Liver (tissue), 9 donors: Measurements from ENCODE around the gene TCF12. TPM values are rescaled to one million over a fixed set of nuclear protein-coding genes. Genes with fewer than 3 reads are reported as not detected.

Source experiments
- DNase-seq: peaks from one replicate; pipeline ENCODE4 v3.0.0-alpha.2; 2017; ENCODE audit warnings: low spot score
- H3K27ac ChIP-seq, 2 donors: one replicate each; pipeline ENCODE4 v1.7.0; 2013; ENCODE audit warnings: inconsistent platforms in 2 of 2, low read length in 2 of 2, control low read depth in 1 of 2, low read depth in 1 of 2, mild to moderate bottlenecking in 1 of 2
- H3K27me3 ChIP-seq, 4 donors: one replicate each; pipeline versions ENCODE4 v1.6.1 to v1.7.0; 2013; ENCODE audit warnings: low read length in 3 of 4, inconsistent platforms in 1 of 4, mild to moderate bottlenecking in 1 of 4, moderate library complexity in 1 of 4; ENCODE audit not compliant: control insufficient read depth in 4 of 4, insufficient read depth in 4 of 4
- H3K36me3 ChIP-seq, 4 donors: one replicate each; pipeline versions ENCODE4 v1.6.1 to v1.7.0; 2013; ENCODE audit warnings: low read length in 3 of 4, mild to moderate bottlenecking in 3 of 4, low read depth in 1 of 4, moderate library complexity in 1 of 4; ENCODE audit not compliant: control insufficient read depth in 4 of 4, insufficient read depth in 3 of 4
- H3K4me1 ChIP-seq, 4 donors: one replicate each; pipeline versions ENCODE4 v1.6.1 to v1.7.0; 2013; ENCODE audit warnings: low read length in 3 of 4, mild to moderate bottlenecking in 3 of 4, moderate library complexity in 1 of 4; ENCODE audit not compliant: control insufficient read depth in 4 of 4, insufficient read depth in 4 of 4
- H3K4me3 ChIP-seq, 3 donors: one replicate each; pipeline versions ENCODE4 v1.6.1 to v1.7.0; 2013; ENCODE audit warnings: low read length in 3 of 3, control low read depth in 1 of 3, low read depth in 1 of 3, mild to moderate bottlenecking in 1 of 3
- H3K9ac ChIP-seq, 2 donors: one replicate each; pipeline ENCODE4 v1.7.0; 2013; ENCODE audit warnings: low read length in 2 of 2, mild to moderate bottlenecking in 2 of 2, moderate library complexity in 2 of 2, control low read depth in 1 of 2, low read depth in 1 of 2
- H3K9me3 ChIP-seq, 4 donors: one replicate each; pipeline versions ENCODE4 v1.6.1 to v1.7.0; 2013; ENCODE audit warnings: low read length in 3 of 4; ENCODE audit not compliant: control insufficient read depth in 4 of 4
- EGR1 ChIP-seq, 2 donors: IDR thresholded peaks; 2 replicates each; pipeline ENCODE4 v1.6.1; 2016 to 2018; ENCODE audit warnings: antibody characterized with exemption in 2 of 2, low read depth in 2 of 2
- FOXA1 ChIP-seq: IDR thresholded peaks from 2 replicates; pipeline ENCODE4 v1.6.1; 2016; ENCODE audit warnings: antibody characterized with exemption
- FOXA2 ChIP-seq: IDR thresholded peaks from 2 replicates; pipeline ENCODE4 v1.6.1; 2016; ENCODE audit warnings: antibody characterized with exemption
- GABPA ChIP-seq, 2 donors: IDR thresholded peaks in 1 of 2; conservative IDR thresholded peaks in 1 of 2; 2 replicates each; pipeline ENCODE4 v1.6.1; 2016; ENCODE audit warnings: antibody characterized with exemption in 2 of 2, mild to moderate bottlenecking in 1 of 2, moderate library complexity in 1 of 2
- HNF4A ChIP-seq, 2 donors: conservative IDR thresholded peaks; 2 replicates each; pipeline ENCODE4 v1.6.1; 2016; ENCODE audit warnings: antibody characterized with exemption in 2 of 2, mild to moderate bottlenecking in 2 of 2
- NR2F2 ChIP-seq: IDR thresholded peaks from 2 replicates; pipeline ENCODE4 v1.6.1; 2016; ENCODE audit warnings: antibody characterized with exemption
- RAD21 ChIP-seq, 2 donors: IDR thresholded peaks; 2 replicates each; pipeline ENCODE4 v1.6.1; 2016; ENCODE audit warnings: antibody characterized with exemption in 2 of 2, mild to moderate bottlenecking in 2 of 2
- RXRA ChIP-seq, 2 donors: IDR thresholded peaks; 2 replicates each; pipeline ENCODE4 v1.6.1; 2017 to 2018; ENCODE audit warnings: antibody characterized with exemption in 2 of 2, mild to moderate bottlenecking in 1 of 2
- SP1 ChIP-seq: IDR thresholded peaks from 2 replicates; pipeline ENCODE4 v1.6.1; 2018; ENCODE audit warnings: antibody characterized with exemption, mild to moderate bottlenecking
- TAF1 ChIP-seq: conservative IDR thresholded peaks from 2 replicates; pipeline ENCODE4 v1.6.1; 2016; ENCODE audit warnings: antibody characterized with exemption, mild to moderate bottlenecking
- YY1 ChIP-seq: IDR thresholded peaks from 2 replicates; pipeline ENCODE4 v1.6.1; 2016; ENCODE audit warnings: antibody characterized with exemption, mild to moderate bottlenecking
- WGBS: extraction: QIAGEN DNeasy Blood & Tissue Kit; methylation state at CpG from one replicate; pipeline ENCODE4 v1.1.7; 2013; 5-methylcytosine and 5-hydroxymethylcytosine counted together
- polyA plus RNA-seq, 2 donors: library from polyadenylated mRNA; stranded (reverse) in 1 of 2; unstranded in 1 of 2; fragments of 200-250 nt in 1 of 2; fragments of >200 nt in 1 of 2; fragmentation: Nextera tagmentation in 1 of 2; extraction: Ambion mirVana in 1 of 2; gene quantifications; one replicate each; pipeline versions ENCODE4 v1.2.1 to v1.2.3, GENCODE V29; 2013 to 2015
- total RNA-seq, 2 donors: library from RNA; depleted of rRNA; stranded (reverse); fragments of >200 nt; gene quantifications; one replicate each; pipeline ENCODE4 v1.2.3, GENCODE V29; 2014
- TF ChIP-seq, protein P1 (sequence below): fragments of 150-350 bp; IDR thresholded peaks from 2 replicates; pipeline ENCODE4 v1.5.1; 2017; ENCODE audit warnings: improper control_type of control experiment, low read depth, low read length; ENCODE audit not compliant: missing input control
- TF ChIP-seq, protein P2 (sequence below): IDR thresholded peaks from 2 replicates; pipeline ENCODE4 v1.6.1; 2016; ENCODE audit warnings: antibody characterized with exemption
- TF ChIP-seq, protein P3 (sequence below): IDR thresholded peaks from 2 replicates; pipeline ENCODE4 v1.6.1; 2016; ENCODE audit warnings: antibody characterized with exemption, mild to moderate bottlenecking
- TF ChIP-seq, protein P4 (sequence below): IDR thresholded peaks from 2 replicates; pipeline ENCODE4 v1.6.1; 2016; ENCODE audit warnings: antibody characterized with exemption
- donor health status: healthy.
- donor health status: healthy.
- donor health status: healthy.
- donor health status: healthy.
- donor health status: healthy.

TCF12 gene
- total and polyA plus RNA-seq, 4 donors, result 8.7 to 38.3 (median 22.3) TPM

DNA sequence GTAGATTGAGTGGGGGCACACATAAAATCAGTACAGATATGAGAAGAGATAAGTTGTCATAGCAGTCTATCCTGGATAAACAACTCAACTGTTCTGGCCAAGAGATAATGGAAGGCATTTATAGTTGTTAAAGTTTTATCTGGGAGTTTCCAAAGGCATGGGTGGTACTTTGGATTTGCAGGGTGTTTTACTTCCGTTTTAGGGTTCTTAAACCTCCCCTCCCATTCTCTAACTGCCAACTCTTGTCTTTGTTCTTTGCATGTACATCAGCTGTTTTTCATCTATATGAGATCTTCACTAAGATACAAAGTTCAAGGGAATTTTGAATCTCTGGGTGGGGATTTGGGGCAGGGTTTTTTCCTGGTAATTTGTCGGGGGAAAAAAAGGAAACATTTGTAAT is 283.1 kb downstream of the TCF12 start (continued):
- TF ChIP-seq, protein P1, sequence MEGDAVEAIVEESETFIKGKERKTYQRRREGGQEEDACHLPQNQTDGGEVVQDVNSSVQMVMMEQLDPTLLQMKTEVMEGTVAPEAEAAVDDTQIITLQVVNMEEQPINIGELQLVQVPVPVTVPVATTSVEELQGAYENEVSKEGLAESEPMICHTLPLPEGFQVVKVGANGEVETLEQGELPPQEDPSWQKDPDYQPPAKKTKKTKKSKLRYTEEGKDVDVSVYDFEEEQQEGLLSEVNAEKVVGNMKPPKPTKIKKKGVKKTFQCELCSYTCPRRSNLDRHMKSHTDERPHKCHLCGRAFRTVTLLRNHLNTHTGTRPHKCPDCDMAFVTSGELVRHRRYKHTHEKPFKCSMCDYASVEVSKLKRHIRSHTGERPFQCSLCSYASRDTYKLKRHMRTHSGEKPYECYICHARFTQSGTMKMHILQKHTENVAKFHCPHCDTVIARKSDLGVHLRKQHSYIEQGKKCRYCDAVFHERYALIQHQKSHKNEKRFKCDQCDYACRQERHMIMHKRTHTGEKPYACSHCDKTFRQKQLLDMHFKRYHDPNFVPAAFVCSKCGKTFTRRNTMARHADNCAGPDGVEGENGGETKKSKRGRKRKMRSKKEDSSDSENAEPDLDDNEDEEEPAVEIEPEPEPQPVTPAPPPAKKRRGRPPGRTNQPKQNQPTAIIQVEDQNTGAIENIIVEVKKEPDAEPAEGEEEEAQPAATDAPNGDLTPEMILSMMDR, result no peak
- TF ChIP-seq RXRA (IDR thresholded peaks at IDR 0.05) (no peak), YY1 (no peak), GABPA (IDR thresholded peaks at IDR 0.05 in 1 of 2, conservative IDR thresholded peaks at IDR 0.05 in 1 of 2) (no peak), EGR1 (IDR thresholded peaks at IDR 0.05; ENCODE audit: low read depth in 2 of 2) (no peak), HNF4A (conservative IDR thresholded peaks at IDR 0.05) (no peak), TAF1 (no peak), FOXA1 (no peak), NR2F2 (no peak)
- TF ChIP-seq, protein P2, sequence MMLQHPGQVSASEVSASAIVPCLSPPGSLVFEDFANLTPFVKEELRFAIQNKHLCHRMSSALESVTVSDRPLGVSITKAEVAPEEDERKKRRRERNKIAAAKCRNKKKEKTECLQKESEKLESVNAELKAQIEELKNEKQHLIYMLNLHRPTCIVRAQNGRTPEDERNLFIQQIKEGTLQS, result no peak

DNA sequence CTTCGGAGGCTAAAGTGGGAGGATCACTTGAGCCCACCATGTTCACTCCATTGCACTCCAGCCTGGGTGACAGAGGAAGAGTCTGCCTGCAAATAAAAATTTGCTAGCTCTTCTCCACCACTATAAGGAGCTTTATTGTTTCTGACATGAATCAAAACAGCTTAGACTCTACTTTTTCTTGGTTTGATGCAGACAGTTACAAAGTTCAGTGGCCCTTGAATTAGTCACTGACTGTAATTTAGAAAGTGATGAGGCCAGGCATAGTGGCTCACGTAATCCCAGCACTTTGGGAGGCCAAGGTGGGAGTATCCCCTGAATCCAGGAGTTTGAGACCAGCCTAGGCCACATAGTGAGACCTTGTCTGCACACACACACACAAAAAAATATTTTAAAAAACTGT is 285.5 kb downstream of the TCF12 start:
- no peak overlapping the region for H3K9ac ChIP-seq
- WGBS, result 95% methylated on average over 2 of the region's 2 CpGs
- no peak overlapping the region for H3K4me3 ChIP-seq
- no peak for DNase-seq
- H3K4me1 ChIP-seq, result peaks cover 0 to under 1% (median 0%) of the 10 kb centered on the region in 4 donors
- H3K9me3 ChIP-seq, result no peaks in the 10 kb centered on the region
- peaks cover 0 to 3% (median 0%) of the 10 kb centered on the region in 4 donors for H3K36me3 ChIP-seq
- TF ChIP-seq, protein P3, sequence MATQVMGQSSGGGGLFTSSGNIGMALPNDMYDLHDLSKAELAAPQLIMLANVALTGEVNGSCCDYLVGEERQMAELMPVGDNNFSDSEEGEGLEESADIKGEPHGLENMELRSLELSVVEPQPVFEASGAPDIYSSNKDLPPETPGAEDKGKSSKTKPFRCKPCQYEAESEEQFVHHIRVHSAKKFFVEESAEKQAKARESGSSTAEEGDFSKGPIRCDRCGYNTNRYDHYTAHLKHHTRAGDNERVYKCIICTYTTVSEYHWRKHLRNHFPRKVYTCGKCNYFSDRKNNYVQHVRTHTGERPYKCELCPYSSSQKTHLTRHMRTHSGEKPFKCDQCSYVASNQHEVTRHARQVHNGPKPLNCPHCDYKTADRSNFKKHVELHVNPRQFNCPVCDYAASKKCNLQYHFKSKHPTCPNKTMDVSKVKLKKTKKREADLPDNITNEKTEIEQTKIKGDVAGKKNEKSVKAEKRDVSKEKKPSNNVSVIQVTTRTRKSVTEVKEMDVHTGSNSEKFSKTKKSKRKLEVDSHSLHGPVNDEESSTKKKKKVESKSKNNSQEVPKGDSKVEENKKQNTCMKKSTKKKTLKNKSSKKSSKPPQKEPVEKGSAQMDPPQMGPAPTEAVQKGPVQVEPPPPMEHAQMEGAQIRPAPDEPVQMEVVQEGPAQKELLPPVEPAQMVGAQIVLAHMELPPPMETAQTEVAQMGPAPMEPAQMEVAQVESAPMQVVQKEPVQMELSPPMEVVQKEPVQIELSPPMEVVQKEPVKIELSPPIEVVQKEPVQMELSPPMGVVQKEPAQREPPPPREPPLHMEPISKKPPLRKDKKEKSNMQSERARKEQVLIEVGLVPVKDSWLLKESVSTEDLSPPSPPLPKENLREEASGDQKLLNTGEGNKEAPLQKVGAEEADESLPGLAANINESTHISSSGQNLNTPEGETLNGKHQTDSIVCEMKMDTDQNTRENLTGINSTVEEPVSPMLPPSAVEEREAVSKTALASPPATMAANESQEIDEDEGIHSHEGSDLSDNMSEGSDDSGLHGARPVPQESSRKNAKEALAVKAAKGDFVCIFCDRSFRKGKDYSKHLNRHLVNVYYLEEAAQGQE, result no peak
- TF ChIP-seq EGR1 (IDR thresholded peaks at IDR 0.05; ENCODE audit: low read depth in 2 of 2), result no peak
- no peak for TF ChIP-seq SP1
- TF ChIP-seq RAD21 (IDR thresholded peaks at IDR 0.05), result no peak
- TF ChIP-seq FOXA2, result no peak
- TF ChIP-seq, protein P4, sequence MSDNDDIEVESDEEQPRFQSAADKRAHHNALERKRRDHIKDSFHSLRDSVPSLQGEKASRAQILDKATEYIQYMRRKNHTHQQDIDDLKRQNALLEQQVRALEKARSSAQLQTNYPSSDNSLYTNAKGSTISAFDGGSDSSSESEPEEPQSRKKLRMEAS, result no peak
- TF ChIP-seq HNF4A (conservative IDR thresholded peaks at IDR 0.05), result no peak
- TF ChIP-seq, protein P1, result no peak
- no peak overlapping the region for H3K27ac ChIP-seq
- no peaks in the 10 kb centered on the region for H3K27me3 ChIP-seq
